NCI-H2171 treated with DMSO at 0.1 percent for 48 hours (cell line): ENCODE results near the gene RAI1.

Source experiments
- DNase-seq: peaks from one replicate; lab custom pipeline; 2025; lab: John Stamatoyannopoulos, UW

The RAI1 gene

DNA sequence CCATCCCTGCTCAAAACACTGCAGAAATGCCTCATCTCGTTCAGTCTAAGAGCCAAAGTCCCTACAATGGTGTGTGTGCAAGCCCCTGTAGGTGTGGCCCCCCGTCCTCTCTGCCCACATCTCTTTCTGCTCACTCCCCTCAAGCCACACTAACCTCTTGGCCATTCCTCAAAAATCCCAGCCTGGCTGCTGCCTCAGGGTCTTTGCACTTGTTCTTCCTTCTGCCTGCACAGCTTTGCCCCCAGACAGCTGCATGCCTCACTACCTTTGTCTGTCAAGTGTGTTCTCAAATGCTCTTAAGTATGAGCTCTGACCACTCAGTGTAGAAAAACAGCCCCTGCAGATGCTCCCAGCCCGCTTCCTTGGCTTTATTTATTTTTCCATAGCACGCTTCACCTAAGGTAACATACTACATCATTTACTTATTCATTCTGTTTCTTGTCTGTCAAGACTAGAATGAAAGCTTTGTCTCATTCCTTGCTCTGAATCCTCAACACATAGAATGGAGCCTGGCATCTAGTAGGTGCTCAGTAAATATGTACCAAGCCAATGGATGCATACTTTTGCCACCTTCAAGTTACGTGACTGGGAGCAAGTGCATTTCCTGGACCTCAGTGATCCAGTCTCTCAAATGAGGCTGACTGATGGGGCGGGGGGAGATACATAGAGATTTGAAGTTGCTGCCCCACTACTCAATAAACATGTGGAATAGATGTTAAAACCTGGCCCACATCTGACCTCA, 38.1 kb downstream of the RAI1 start:
- no peak for DNase-seq

DNA sequence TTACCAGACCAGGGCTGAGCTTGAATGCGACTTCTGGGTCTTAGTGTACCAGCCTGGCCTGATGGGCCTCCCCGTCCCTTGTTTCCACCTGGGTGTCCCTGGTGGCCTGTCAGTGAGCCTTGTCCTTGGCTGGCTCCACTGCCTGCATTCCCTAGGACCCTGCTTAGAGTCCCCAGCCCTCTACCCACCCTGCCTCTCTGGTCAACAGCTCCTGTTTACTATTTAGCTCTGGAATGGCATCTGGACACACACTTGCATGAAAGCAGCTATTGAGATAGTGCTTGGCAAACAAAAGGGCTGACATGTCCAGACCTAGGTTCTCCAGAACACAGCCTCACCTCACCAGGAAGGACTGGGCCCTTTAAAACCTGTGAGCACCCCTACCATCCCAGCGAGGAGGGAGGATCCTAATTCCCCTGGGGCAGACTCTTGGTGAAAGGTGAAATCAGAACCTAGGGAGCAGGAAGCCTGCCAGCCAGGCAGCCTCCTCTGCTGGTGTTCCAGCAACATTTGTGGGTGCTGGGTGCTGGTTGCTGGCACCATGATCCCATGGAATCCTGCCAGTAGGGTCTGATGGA, 38.8 kb downstream of the RAI1 start:
- no peak for DNase-seq

DNA sequence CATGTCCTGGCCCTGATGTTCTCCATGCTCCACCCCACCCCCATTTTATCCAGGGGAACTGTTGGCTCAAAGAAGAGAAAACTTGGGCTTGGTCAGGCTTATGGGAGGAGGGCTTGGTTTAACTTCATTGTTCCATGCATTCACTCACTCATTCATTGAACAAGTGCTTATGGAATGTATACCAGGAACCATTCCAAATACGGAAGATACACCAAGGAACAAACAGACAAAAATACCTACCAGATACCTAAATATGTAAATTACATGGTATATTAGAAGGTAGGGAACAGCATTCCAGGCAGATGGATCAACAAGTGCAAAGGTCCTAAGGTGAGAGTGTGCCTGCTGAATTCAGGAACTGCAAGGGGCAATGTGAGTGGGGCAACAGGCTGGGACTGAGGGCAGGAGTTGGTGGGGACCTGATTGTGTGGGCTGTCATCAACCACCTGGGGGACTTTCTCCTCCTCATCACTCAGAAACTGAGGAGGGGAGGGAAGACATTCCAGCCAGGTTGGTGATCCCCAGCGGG, 39.9 kb downstream of the RAI1 start:
- no peak for DNase-seq

DNA sequence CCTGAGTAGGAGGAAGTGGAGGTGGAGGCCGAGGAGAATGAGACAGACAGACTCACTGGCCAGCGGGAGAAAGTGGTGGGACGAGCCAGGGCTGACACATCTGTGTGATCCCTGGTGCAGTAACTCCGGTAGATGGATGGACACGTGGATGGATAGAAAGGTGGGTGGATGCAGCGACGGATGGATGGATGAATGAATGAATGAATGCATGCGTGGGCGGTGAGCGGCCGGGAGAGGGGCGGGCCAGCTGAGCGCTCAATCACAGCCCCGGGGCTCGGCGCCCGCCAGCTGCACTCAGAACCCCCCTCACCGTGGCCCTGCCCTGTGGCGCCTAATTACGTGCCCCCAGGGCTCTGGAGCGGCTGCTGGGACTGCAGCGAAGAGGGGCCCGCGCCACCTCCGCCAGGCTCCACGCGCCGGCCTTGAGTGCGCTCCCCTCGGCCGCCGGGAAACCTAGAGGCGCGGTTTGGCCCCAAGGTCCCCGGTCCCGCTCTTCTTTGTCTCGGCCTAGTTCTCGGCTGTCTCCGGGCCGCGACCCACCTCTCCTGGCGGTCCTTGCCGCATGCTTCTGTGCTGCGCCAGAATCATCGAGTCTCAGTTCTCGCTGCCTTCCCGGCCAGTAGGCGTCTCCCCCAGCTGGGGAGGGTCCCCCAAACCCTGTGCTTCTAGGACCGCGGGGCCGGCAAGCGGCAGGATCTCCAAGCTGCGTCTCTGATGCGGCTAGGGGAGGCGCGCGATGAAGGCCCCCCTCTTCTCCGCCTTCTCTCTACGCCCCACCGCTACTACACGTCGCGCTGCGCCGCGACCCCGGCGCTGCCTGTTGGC, 41.0 kb downstream of the RAI1 start:
- DNase-seq: peak; percentile 65

DNA sequence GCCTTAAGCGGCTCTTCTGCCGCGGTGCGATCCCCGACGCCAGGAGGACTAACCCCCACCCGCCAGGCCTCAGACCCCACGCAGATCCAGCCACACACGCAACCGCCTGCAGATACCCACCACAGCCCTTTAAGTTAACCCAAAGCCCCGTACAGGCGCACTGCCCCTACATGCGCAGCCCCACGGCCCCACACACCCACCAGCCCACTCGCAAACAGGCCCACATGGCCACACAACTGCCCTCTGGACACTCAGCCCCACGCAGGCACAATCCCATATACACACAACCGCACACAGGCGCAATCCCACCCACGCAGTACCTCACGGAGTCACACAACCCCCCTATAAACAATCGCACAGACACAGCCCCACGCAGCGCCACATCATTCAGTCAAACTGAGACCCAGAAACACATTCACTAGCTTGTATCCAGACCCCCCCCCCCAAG, 41.7 kb downstream of the RAI1 start:
- DNase-seq: no peak

DNA sequence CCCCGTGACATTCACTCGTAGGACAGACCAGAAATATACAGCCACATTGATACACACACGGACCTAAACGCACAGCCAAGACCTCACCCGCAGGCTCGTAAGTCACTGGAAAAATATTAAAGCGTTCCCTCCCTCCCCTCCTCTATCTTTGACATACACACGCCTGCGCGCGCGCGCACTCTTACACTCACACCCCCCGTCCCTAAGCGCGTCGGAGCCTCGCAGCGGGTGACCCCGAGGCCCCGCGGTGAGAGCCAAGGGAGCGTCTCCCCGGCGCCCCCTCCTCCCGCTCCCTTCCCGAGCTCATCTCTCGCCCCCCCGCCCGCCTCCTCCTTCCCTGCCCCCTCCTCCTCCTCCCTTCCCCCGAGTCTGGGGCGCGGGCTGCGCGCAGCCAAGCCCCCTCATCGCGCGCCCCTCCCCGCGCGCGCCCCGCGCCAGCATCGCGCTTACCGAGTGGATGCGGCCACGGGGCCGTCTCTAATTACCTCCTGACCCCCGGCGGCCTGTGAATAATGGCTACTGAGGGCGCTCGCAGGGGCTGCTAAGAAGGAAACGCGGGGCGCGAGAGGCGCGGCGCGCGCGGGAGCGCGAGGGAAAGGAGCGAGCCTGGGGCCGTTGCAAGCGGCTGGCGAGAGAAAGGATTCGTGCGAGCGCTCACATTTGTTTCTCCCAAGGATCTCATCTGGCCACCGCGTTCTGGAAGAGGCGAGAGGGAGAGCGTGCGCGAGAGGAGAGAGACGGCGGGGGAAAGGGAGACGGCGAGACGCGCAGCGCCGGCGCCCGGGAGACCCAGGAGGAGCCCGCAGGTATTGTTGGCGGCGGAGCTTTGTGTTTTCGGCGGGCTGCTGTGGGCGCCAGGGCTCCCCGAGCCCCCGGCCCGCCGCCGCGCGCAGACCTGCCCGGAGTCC, 42.4 kb downstream of the RAI1 start:
- peak; percentile 80 for DNase-seq

DNA sequence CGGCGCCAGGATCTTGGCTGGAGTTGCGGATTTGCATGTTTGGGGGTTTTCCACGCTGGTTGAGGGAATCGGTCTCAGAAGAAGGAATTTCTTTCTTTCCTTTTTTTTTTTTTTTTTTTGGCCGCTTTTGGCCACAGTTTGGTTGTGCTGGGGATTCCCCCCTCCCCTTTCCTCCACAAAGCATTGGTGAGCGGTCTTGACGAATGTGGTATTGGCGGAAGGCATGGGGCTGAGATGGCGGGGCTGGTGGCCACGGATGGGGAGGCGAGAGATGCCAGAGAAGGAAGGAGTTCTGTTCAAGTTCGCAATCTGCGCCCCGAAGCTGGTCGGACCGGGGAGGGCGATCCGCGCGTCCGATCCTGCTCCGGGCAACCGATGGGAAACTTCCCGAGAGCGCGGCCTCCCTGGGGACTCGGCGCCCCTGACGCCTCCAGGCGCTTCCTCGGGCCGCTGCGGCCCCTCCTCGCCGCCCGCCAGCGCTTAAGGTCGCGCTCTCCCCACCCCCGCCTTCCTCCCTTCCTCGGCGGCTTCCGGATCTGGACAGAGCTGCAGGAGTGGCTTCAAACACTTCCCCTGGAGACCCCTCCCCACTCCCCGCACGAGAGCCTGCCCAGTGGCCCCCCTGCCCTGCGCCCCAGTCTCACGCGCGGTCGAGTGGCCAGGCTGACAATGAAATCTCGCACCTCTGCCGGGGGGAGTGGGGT, 43.2 kb downstream of the RAI1 start:
- DNase-seq: peak; percentile 38

DNA sequence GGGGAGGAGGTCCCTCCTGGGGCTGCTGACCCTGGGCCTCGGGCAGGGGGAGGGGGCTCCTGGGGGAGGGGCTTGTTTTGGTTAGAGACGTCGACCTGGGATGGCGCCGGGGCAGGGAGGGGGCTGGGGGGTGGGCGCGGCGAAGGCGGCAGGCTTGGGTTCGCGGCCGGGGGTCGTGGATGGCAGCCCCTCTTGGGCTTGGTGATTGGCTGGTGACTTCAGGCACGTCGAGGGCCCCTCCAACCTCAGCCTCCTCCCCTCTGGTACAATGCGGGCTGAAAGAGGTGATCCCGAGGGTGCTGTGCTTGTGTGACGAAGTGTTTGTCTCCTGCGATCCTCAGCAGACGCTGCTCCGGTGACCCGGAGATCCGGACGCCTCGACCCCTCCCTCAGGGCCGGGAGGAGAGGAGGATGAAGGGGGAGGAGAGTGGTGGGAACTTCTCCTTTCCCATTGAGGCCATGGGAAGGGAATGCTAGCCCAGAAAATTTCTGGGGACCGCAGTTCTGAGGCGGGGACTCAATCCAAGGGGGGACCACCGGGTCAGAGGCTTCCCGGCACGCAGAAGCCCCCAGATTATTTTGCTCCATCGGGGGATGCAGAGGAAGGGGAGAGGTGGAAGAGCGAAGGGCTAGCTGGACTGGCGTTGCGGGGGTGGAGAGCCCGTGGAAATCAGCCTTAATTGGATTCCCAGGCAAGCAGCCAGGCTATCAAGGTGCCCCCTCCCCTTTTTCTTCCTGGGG, 43.9 kb downstream of the RAI1 start:
- peak; percentile 11 for DNase-seq

DNA sequence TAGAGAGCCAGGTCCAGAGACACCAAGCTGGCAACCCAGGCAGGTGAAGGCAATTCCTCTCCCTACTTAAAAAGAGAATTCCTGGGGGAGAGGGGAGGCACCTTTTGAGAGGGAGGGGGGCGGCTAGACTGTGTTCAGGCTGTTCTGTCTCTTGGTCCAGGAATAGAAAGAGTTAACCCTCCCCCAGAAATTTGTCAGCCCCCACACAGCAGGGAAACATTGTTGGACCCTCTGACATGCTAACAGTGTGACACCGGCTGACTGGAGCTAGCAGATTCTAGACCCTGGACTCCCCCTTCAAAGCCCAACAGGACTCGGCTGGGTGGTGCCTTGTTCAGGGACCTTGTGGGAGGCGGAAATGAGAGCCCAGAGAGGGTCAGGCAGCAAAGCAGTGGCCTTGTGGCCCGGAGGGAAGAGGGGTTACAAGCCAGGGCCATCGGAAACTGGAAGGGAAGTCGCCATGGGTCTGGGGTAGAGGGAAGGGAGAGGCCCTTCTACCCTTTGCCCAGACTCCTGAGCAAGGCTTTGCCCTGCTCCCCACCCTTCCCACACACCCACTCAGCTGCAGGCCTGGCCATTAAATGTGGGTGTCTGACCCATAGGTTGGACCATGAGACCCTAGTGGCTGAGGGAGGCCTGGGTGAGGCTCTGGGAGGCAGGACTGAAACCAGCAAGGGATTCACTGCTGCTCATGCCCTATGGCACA, 44.6 kb downstream of the RAI1 start:
- DNase-seq: no peak

DNA sequence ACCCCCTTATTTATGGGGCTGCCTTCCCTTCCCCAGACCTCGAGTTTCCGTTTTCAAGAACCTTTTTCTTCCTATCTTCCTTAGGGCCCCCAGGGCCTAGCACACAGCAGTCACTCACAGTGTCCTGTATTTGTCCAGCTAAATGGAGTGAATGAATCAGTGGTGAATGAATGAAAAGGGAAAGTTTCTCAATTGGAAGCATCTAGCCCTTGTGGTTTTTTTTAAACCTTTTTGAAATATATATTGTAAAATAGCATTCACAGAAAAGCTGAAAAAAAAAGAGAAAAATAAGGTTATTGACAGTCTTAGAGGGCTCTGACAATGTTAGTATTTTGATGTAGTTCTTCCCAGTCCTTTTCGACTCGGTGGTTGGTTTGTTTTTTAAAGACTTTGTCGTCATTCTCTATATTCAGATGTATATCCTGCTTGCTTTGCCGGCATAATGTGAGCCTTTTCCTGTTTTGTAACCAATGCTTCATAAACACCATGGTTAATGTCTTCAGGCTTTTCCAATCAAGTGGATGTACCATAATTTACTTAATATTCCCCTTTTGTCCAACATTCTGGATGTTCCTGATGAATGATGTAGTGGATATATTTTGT, 45.3 kb downstream of the RAI1 start:
- no peak for DNase-seq

DNA sequence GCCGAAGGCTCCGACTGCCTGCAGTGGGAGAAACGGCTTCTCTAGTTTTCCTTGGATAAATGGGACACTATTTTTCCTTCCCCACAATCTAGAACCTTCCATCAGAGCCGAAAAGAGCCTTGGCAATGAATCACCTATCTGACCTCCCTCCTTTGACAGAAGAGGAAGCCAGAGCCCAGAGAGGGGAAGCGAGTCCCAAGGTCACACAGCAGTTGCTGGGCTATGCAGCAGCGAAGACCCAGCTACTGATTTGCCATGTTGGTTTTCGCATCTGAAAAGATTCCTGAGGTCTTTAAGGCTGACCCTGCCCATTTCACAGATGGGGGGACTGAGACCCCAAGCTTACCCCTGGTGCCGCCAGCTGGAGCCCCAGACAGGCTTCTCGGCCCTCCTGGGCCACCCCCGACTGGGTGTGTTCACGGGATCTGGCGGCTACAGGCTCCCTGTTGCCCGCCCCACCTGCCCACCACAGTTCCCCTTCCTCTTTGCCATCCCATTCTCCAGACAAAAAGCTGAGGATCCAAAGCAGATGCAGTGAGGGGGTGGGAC, 45.9 kb downstream of the RAI1 start:
- DNase-seq: no peak

DNA sequence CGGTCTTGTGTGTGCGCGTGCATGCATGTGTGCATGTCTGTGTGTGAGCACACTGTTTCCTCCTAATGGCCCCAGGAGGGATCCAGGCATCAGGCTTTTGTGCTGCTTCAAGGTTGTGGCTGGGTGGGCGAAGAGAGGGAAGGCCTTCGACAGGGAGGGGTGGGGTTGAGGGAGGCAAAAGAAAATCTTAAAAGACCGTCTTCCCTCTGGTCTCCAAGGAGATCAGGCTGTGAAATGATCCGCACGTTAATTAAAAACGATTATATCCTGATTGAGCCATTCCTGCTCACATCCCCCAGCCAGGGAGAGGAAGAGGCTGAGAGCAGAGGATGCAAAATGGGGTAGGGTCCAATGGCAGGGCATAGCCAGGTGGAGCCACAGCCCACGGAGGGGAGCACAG, 46.9 kb downstream of the RAI1 start:
- no peak for DNase-seq

DNA sequence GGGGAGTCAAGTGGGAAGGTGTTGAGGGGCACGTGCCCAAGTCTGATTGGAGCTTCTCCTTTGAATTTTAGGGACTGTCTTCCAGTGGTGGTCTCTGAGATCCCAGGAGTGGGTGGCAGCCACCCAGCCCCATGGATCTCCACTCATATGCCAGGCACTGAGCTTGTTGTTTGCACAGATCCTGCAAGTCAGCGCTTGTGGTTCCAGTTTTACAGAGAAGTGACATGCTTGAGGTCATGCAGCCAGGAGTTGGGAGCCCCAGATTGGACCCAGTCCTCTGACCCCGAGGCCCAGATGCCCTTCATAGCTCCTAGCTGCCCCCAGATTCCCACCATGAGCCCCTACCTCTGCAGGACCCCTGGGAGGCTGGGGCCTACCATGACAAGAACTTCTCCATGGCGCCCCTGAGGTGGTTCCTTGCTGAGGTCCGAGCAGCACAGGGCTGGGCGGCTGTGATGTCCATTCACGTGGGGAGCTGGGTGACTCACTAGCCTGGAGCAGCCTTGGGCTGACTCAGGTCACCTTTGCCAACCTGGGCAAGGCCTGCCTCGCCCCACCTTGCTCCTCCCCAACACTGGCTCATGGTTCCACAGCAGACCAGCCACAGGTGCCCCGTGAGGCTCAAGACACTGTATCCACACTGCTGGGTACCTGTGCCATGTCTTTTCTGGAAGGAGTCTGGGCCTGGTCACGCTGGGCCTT, 47.4 kb downstream of the RAI1 start:
- DNase-seq: no peak

DNA sequence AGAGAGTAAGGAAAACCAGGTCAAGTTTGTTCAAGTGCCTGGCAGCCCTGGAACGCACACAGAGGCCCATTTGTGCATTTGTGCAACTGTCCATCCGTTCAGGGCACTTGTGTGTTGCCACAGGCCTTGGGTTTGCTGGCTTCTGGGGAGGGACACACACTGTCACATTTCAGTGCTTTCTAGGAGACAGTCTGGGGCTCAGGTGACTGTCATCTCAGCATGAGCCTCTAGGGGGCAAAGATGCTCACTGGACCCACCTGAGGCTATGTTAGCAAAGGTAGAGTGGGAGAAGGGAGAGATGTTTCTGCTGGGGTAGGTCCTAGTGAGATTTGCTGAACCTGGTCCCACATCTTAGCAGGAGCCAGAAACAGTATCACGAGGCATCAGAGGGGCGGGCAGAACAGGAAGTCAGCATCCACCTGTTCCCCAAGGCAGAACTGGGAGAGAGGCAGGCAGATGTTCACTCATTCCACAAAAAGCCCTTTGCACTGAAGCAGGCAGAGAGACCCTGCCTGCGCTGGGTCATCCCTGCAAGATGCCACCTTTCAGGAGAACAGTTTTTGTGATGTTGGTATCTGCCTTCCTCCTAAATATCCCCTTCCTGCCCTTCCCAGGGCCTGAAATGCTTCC, 48.5 kb downstream of the RAI1 start:
- DNase-seq: peak; percentile 75

DNA sequence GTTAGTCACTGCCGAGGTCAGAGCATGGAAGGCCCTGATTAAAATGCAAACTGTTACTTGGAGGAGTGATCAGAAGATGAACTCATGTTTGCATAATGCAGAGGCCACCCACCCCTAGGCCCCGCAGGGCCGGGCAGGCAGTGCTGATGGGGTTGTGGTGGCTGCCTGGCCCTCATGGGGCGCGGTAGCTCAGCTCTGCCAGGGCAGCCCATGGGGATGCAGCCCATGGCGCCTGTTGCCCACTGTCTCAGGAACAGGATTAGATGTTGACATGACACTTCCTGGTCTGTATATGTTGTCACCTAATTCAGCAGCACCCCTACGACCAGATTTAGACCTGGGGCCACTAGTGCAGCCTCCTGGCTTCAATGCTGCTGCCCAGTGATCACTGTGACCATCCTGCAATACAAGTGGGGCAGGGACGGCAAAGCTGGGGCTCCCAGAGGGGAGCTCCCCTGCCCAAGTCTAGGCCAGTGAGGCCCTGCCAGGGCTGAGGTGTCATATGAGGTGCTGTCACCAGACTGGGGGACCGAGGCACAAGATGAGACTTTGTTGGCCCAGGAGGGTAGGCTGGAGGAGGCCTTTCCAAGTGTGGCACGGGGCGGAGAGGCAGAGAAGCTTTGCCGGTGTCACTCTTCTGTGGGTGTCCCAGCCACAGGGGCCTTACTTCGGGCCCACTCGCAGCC, 49.1 kb downstream of the RAI1 start:
- DNase-seq: no peak

DNA sequence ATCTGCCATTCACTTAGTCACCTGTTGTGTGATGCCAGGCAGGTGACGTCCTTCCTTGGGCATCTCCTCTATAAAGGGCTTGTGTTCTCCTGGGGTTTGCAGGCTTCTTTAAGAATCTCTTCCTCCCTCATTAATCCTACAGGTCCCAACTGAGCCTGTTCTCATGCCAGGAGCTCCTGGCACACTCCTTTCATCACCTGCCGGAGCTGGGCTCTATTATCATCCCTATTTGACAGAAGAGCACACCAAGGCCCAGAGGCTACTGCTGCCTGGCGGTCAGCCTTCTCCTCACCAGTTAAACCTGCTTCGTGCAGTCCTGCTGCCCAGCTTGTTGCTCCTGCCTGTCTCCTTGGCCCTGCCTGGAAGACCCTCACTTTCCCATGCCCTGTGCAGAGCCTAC, 51.2 kb downstream of the RAI1 start:
- no peak for DNase-seq
